ENCODE measurements around the gene DNMT3B. TPM values are rescaled to one million over a fixed set of nuclear protein-coding genes. Genes with fewer than 3 reads are reported as not detected.
A peak's percentile ranks its signal among the peaks of the same experiment; 100 is the strongest.

DNMT3B gene
- total RNA-seq, 2 experiments from 2014 or later, result 2.9 TPM

GRCh38 chr20:32822225-32822624 lies 60.0 kb downstream of the DNMT3B start:
- intact Hi-C loops (cut with micrococcal nuclease), result no loop called here
- ChIA-PET POLR2A (interaction anchor here (1.0 to 2.3 kb wide), 4 partner anchors 11 to 27 kb away, joined by 3 to 8 read pairs (median 4); no protein-coding TSS in a partner anchor), CTCF (interaction anchor here (1.0 to 1.7 kb wide), 4 partner anchors 8 to 124 kb away, joined by 3 to 7 read pairs (median 4); no protein-coding TSS in a partner anchor)
- no peaks in the 10 kb centered on the region for H3K27me3 Mint-ChIP-seq
- H3K36me3 Mint-ChIP-seq (ENCODE audit: low read depth), result peaks cover 26% of the 10 kb centered on the region
- peak overlapping the region; percentile 98 for H3K4me3 Mint-ChIP-seq
- no peak overlapping the region for H3K27ac Mint-ChIP-seq
- TF ChIP-seq CTCF (IDR thresholded peaks at IDR 0.05), result no peak
- ATAC-seq (no peak), DNase-seq (no peak)
- no peaks in the 10 kb centered on the region for H3K9me3 Mint-ChIP-seq
- peaks cover 46% of the 10 kb centered on the region for H3K4me1 Mint-ChIP-seq (ENCODE audit: low read depth)

- intact Hi-C loops (cut with micrococcal nuclease), result no loop called here
- Mint-ChIP-seq H3K9me3 (no peaks in the 10 kb centered on the region), H3K27ac (peak overlapping the region; percentile 60), H3K36me3 (ENCODE audit: low read depth) (peaks cover 32% of the 10 kb centered on the region), H3K27me3 (no peaks in the 10 kb centered on the region), H3K4me3 (peak overlapping the region; percentile 5), H3K4me1 (ENCODE audit: low read depth) (peaks cover 49% of the 10 kb centered on the region)
- peak; percentile 19 for TF ChIP-seq CTCF (IDR thresholded peaks at IDR 0.05)
- DNase-seq (peak; percentile 49), ATAC-seq (no peak)
- ChIA-PET CTCF (no interaction called here), POLR2A (interaction anchor here (1.4 kb wide), 1 partner anchor 10 kb away, joined by 6 read pairs; no protein-coding TSS in a partner anchor)
These were observed 60.9 kb downstream of the DNMT3B start for GRCh38 chr20:32823078-32823477.

- DNase-seq (no peak), ATAC-seq (no peak)
- no peak overlapping the region for H3K4me3 Mint-ChIP-seq
- ChIA-PET CTCF (no interaction called here), POLR2A (interaction anchor here (0.8 to 1.4 kb wide), 2 partner anchors 9 to 184 kb away, joined by 3 to 6 read pairs; no protein-coding TSS in a partner anchor)
- no peaks in the 10 kb centered on the region for H3K9me3 Mint-ChIP-seq
- H3K4me1 Mint-ChIP-seq (ENCODE audit: low read depth), result peaks cover 56% of the 10 kb centered on the region
- H3K27ac Mint-ChIP-seq, result peak overlapping the region; percentile 32
- intact Hi-C loops (cut with micrococcal nuclease), result no loop called here
- H3K27me3 Mint-ChIP-seq, result no peaks in the 10 kb centered on the region
- no peak for TF ChIP-seq CTCF (IDR thresholded peaks at IDR 0.05)
- peaks cover 39% of the 10 kb centered on the region for H3K36me3 Mint-ChIP-seq (ENCODE audit: low read depth)
These were observed 61.8 kb downstream of the DNMT3B start for GRCh38 chr20:32823737-32824588.

GRCh38 chr20:32828029-32828680 lies 66.0 kb downstream of the DNMT3B start:
- peaks cover 58% of the 10 kb centered on the region for H3K4me1 Mint-ChIP-seq (ENCODE audit: low read depth)
- DNase-seq (no peak), ATAC-seq (no peak)
- CTCF ChIA-PET, result interaction anchor here (0.9 to 1.0 kb wide), 2 partner anchors 8 to 154 kb away, joined by 3 read pairs; partner anchors contain the start of gene C20orf203
- TF ChIP-seq CTCF (IDR thresholded peaks at IDR 0.05), result no peak
- intact Hi-C loops (cut with micrococcal nuclease), result no loop called here
- H3K4me3 Mint-ChIP-seq, result no peak overlapping the region
- no peaks in the 10 kb centered on the region for H3K9me3 Mint-ChIP-seq
- no peaks in the 10 kb centered on the region for H3K27me3 Mint-ChIP-seq
- peaks cover 59% of the 10 kb centered on the region for H3K36me3 Mint-ChIP-seq (ENCODE audit: low read depth)
- POLR2A ChIA-PET, result no interaction called here
- H3K27ac Mint-ChIP-seq, result peak overlapping the region; percentile 16

All from activated CD8-positive, alpha-beta T cell treated with anti-CD3 and anti-CD28 coated beads for 36 hours (primary cell).